A549 (cell line): ENCODE results near the gene SLC35E1. TPM values are rescaled to one million over a fixed set of nuclear protein-coding genes. Genes with fewer than 3 reads are reported as not detected.
A peak's percentile ranks its signal among the peaks of the same experiment; 100 is the strongest.

Source experiments
- ATAC-seq, 2 experiments: fragments of 200-7000 bp in 1 of 2; fragments of >200 bp in 1 of 2; cut with Nextera tagmentation in 1 of 2; cut with Tn5 transposase in 1 of 2; 3 replicates each; pipeline versions ENCODE4 v1.8.0 to v1.9.1; 2018 to 2020; ENCODE audit warnings: mild to moderate bottlenecking in 1 of 2, moderate library complexity in 1 of 2
- CTCF ChIA-PET: fragments of 300-600 bp; sonication (Branson Sonifier 250); formaldehyde crosslinking; extraction: SDS; loops from one replicate; lab custom pipeline; 2021; ENCODE audit warnings: antibody characterized with exemption, inconsistent platforms; lab: Yijun Ruan, JAX
- POLR2A ChIA-PET: fragments of 350-600 bp; formaldehyde crosslinking; extraction: SDS; loops from one replicate; lab custom pipeline; 2021; ENCODE audit warnings: antibody characterized with exemption, inconsistent platforms; lab: Yijun Ruan, JAX
- DNase-seq, 2 experiments: peaks; one replicate each; pipeline versions ENCODE4 v3.0.0 to v3.0.0-alpha.2; 2011 to 2016; ENCODE audit warnings: low read depth in 1 of 2, low spot score in 1 of 2
- FAIRE-seq: peaks from 2 replicates; lab custom pipeline; 2011; peaks lifted over from hg19 to GRCh38; lab: Jason Lieb, UNC
- H3K27ac ChIP-seq, 2 experiments: fragments of >200 bp; sonication (Bioruptor Twin); formaldehyde crosslinking; 3 replicates each; pipeline ENCODE4 v1.5.1; 2016 to 2017
- H3K4me1 ChIP-seq: fragments of >200 bp; sonication (Bioruptor Twin); formaldehyde crosslinking; 3 replicates; pipeline ENCODE4 v1.6.1; 2016
- H3K4me2 ChIP-seq: fragments of >200 bp; sonication (Bioruptor Twin); formaldehyde crosslinking; 3 replicates; pipeline ENCODE4 v1.6.1; 2016
- H3K4me3 ChIP-seq: fragments of >200 bp; sonication (Bioruptor Twin); formaldehyde crosslinking; 3 replicates; pipeline ENCODE4 v1.5.1; 2016
- H3K9me3 ChIP-seq: fragments of >200 bp; sonication (Bioruptor Twin); formaldehyde crosslinking; 3 replicates; pipeline ENCODE4 v1.6.1; 2016
- BHLHE40 ChIP-seq: IDR thresholded peaks from 2 replicates; pipeline ENCODE4 v1.6.1; 2012; ENCODE audit warnings: low read depth, low read length, inconsistent platforms
- EHF ChIP-seq: fragments of 250-450 bp; sonication (Bioruptor Pico); IDR thresholded peaks from 2 replicates; pipeline ENCODE4 v1.5.0; 2020; ENCODE audit warnings: mild to moderate bottlenecking
- EP300 ChIP-seq, 2 experiments: fragments of >200 bp; sonication (Bioruptor Twin); formaldehyde crosslinking; IDR thresholded peaks; 2 replicates in 1 of 2; 3 replicates in 1 of 2; pipeline ENCODE4 v1.6.1; 2016 to 2017
- GATA3 ChIP-seq: IDR thresholded peaks from 2 replicates; pipeline ENCODE4 v1.6.1; 2012; ENCODE audit warnings: borderline replicate concordance
- HOXB13 ChIP-seq: fragments of 250-450 bp; sonication (Bioruptor Pico); IDR thresholded peaks from 2 replicates; pipeline ENCODE4 v1.5.0; 2020; ENCODE audit warnings: low read depth, mild to moderate bottlenecking, moderate library complexity
- JUNB ChIP-seq: fragments of >200 bp; sonication (Bioruptor Twin); formaldehyde crosslinking; IDR thresholded peaks from 2 replicates; pipeline ENCODE4 v1.6.1; 2016
- KDM1A ChIP-seq: fragments of 200-600 bp; sonication (generic); IDR thresholded peaks from 2 replicates; pipeline ENCODE4 v1.6.1; 2016; ENCODE audit warnings: low read depth, mild to moderate bottlenecking
- MAZ ChIP-seq: fragments of 150-350 bp; IDR thresholded peaks from 2 replicates; pipeline ENCODE4 v1.6.1; 2014; ENCODE audit warnings: antibody characterized with exemption, low read depth, low read length, borderline replicate concordance
- MYC ChIP-seq: IDR thresholded peaks from 2 replicates; pipeline ENCODE4 v1.6.1; 2012; ENCODE audit warnings: mild to moderate bottlenecking, inconsistent platforms, low read length, improper control_type of control experiment, borderline replicate concordance
- POLR2AphosphoS2 ChIP-seq: conservative IDR thresholded peaks from 2 replicates; pipeline ENCODE4 v1.6.1; 2012; ENCODE audit warnings: low read length, improper control_type of control experiment, inconsistent platforms
- RARB ChIP-seq: fragments of 250-450 bp; sonication (Bioruptor Pico); IDR thresholded peaks from 2 replicates; pipeline ENCODE4 v1.8.0; 2021; ENCODE audit warnings: mild to moderate bottlenecking, moderate library complexity
- RFX5 ChIP-seq: fragments of 450-650 bp; IDR thresholded peaks from 2 replicates; pipeline ENCODE4 v1.7.1; 2014; ENCODE audit warnings: antibody characterized with exemption, mild to moderate bottlenecking, moderate library complexity
- SMC3 ChIP-seq: fragments of >200 bp; sonication (Bioruptor Twin); formaldehyde crosslinking; IDR thresholded peaks from 3 replicates; pipeline ENCODE4 v1.6.1; 2018; ENCODE audit warnings: inconsistent platforms
- SREBF2 ChIP-seq: fragments of 450-650 bp; IDR thresholded peaks from 2 replicates; pipeline ENCODE4 v1.6.1; 2014; ENCODE audit warnings: mild to moderate bottlenecking, moderate library complexity
- TP53 ChIP-seq: fragments of 250-450 bp; sonication (Bioruptor Pico); IDR thresholded peaks from 2 replicates; pipeline ENCODE4 v1.5.0; 2021; ENCODE audit warnings: mild to moderate bottlenecking, moderate library complexity
- ZC3H11A ChIP-seq: fragments of 450-650 bp; IDR thresholded peaks from 2 replicates; pipeline ENCODE4 v1.6.1; 2014; ENCODE audit warnings: antibody characterized with exemption, mild to moderate bottlenecking
- WGBS: methylation state at CpG from one replicate; pipeline ENCODE4 v1.1.6; 2017; ENCODE audit errors: missing lambda C conversion rate; 5-methylcytosine and 5-hydroxymethylcytosine counted together
- polyA plus RNA-seq, 4 experiments: library from polyadenylated mRNA; depleted of rRNA in 3 of 4; stranded (reverse); fragments of >200 nt; fragmentation: RNase III in 1 of 4; extraction: RNeasy Plus Mini Kit Qiagen cat#74134 plus additional on column Dnase treatment in 1 of 4; gene quantifications; 2 replicates in 3 of 4; 3 replicates in 1 of 4; pipeline ENCODE4 v1.2.3, GENCODE V29; 2011 to 2017
- TF ChIP-seq, protein P1 (sequence below): IDR thresholded peaks from 2 replicates; pipeline ENCODE4 v1.6.1; 2012
- TF ChIP-seq, protein P2 (sequence below): fragments of 200-600 bp; sonication (generic); IDR thresholded peaks from 2 replicates; pipeline ENCODE4 v1.6.1; 2016; ENCODE audit warnings: antibody characterized with exemption, mild to moderate bottlenecking, moderate library complexity
- TF ChIP-seq, protein P3 (sequence below): fragments of 250-450 bp; sonication (Bioruptor Pico); IDR thresholded peaks from 2 replicates; pipeline ENCODE4 v1.5.0; 2021; ENCODE audit warnings: mild to moderate bottlenecking, moderate library complexity, borderline replicate concordance
- TF ChIP-seq, protein P4 (sequence below): fragments of >200 bp; sonication (Bioruptor Twin); formaldehyde crosslinking; IDR thresholded peaks from 3 replicates; pipeline ENCODE4 v1.6.1; 2016
- TF ChIP-seq, protein P5 (sequence below): fragments of 250-450 bp; sonication (Bioruptor Pico); IDR thresholded peaks from 2 replicates; pipeline ENCODE4 v1.5.0; 2020; ENCODE audit warnings: low read depth, mild to moderate bottlenecking, moderate library complexity
- TF ChIP-seq, protein P6 (sequence below): fragments of >200 bp; sonication (Bioruptor Twin); formaldehyde crosslinking; IDR thresholded peaks from 2 replicates; pipeline ENCODE4 v1.6.1; 2016
- TF ChIP-seq, protein P7 (sequence below): IDR thresholded peaks from 2 replicates; pipeline ENCODE4 v1.6.1; 2012

The SLC35E1 gene
- polyA plus RNA-seq, 2 of the 4 experiments (the other 2 are of a cell fraction), result 17.2 to 25.1 TPM

DNA sequence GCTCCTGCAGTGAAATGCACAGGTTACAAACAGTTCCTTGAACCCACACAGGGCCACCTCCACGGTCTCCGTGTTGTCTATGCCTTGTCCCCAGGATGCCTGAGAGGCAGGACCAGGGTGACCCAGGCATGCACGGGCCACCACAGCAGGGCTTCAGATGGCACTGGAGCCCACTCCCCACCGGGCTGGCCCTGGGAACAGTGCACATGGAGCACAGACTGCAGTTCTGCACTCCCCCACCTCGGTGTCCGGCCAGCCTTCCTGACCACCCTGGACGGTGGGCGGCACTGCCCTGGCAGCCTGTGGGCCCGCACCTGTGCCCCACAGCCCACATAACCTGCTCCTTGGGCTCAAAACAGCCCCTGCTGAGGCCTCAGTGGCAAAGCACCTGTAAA is 14.3 kb upstream of the SLC35E1 start:
- CTCF ChIA-PET, result no interaction called here
- DNase-seq, result no peak
- WGBS, result 100% methylated on average over 5 of the region's 9 CpGs
- no peak overlapping the region for H3K4me2 ChIP-seq
- TF ChIP-seq RARB (CRISPR knock-in tag) (no peak), POLR2AphosphoS2 (no peak), SREBF2 (no peak), MYC (no peak)
- TF ChIP-seq, protein P1, sequence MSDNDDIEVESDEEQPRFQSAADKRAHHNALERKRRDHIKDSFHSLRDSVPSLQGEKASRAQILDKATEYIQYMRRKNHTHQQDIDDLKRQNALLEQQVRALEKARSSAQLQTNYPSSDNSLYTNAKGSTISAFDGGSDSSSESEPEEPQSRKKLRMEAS, result no peak
- TF ChIP-seq, all 56 proteins: peak for 0
- POLR2A ChIA-PET, result no interaction called here
- ATAC-seq (no peak), FAIRE-seq (no peak)
- Histone ChIP-seq H3K27ac (no peak overlapping the region), H3K4me3 (no peak overlapping the region), H3K9me3 (no peaks in the 10 kb centered on the region), H3K4me1 (peaks cover 40% of the 10 kb centered on the region)

DNA sequence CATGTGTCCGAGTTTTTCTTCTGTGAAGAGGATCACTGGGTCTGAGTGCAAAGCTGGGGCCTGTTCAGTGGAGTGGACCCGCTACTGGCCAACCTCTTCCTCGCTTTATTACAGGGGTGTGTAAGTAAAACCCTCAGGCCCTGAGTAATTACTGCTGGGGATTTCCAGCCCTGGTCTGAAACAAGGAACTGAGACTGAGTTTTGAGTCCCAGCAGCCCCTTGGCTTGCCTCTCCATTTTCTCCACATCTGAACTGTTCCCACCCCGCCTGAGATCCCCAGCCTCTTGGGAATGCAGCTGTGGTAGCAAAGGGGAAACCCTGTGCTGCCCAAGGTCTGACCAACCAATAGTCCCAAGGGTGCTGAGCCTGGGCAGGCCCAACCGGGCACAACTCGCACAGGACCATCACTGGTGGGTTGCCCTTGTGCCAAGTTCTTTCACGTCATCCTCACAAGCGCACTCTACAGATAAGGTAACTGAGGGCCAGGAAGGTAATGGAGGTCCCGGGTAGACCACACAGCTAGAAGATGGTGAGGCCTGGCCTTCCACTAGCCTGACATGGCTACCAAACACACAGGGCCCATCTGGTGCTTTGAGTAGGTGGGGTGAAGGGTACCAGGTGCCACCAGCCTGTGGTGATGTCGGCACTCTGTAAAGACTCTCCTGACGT is 13.7 kb upstream of the SLC35E1 start:
- H3K4me2 ChIP-seq, result no peak overlapping the region
- H3K27ac ChIP-seq, result 0 out of 6 replicates have a peak overlapping the region, but pooled peaks of 1 of the 2 experiments have one; percentile 16
- ChIA-PET CTCF (no interaction called here), POLR2A (no interaction called here)
- no peaks in the 10 kb centered on the region for H3K9me3 ChIP-seq
- ATAC-seq (no peak), FAIRE-seq (no peak), DNase-seq (no peak)
- WGBS, result 90% methylated on average over 11 of the region's 11 CpGs
- peaks cover 40% of the 10 kb centered on the region for H3K4me1 ChIP-seq
- no peak overlapping the region for H3K4me3 ChIP-seq
- TF ChIP-seq BHLHE40 (no peak), RFX5 (no peak), HOXB13 (CRISPR knock-in tag) (no peak), POLR2AphosphoS2 (no peak), KDM1A (no peak), JUNB (no peak), TP53 (CRISPR knock-in tag) (no peak), GATA3 (no peak), RARB (CRISPR knock-in tag) (no peak), EP300 (IDR thresholded peaks at IDR 0.05) (no peak), ZC3H11A (no peak), MAZ (no peak), SMC3 (no peak), EHF (CRISPR knock-in tag) (no peak)
- TF ChIP-seq, protein P2, sequence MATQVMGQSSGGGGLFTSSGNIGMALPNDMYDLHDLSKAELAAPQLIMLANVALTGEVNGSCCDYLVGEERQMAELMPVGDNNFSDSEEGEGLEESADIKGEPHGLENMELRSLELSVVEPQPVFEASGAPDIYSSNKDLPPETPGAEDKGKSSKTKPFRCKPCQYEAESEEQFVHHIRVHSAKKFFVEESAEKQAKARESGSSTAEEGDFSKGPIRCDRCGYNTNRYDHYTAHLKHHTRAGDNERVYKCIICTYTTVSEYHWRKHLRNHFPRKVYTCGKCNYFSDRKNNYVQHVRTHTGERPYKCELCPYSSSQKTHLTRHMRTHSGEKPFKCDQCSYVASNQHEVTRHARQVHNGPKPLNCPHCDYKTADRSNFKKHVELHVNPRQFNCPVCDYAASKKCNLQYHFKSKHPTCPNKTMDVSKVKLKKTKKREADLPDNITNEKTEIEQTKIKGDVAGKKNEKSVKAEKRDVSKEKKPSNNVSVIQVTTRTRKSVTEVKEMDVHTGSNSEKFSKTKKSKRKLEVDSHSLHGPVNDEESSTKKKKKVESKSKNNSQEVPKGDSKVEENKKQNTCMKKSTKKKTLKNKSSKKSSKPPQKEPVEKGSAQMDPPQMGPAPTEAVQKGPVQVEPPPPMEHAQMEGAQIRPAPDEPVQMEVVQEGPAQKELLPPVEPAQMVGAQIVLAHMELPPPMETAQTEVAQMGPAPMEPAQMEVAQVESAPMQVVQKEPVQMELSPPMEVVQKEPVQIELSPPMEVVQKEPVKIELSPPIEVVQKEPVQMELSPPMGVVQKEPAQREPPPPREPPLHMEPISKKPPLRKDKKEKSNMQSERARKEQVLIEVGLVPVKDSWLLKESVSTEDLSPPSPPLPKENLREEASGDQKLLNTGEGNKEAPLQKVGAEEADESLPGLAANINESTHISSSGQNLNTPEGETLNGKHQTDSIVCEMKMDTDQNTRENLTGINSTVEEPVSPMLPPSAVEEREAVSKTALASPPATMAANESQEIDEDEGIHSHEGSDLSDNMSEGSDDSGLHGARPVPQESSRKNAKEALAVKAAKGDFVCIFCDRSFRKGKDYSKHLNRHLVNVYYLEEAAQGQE, result no peak
- TF ChIP-seq, protein P3, sequence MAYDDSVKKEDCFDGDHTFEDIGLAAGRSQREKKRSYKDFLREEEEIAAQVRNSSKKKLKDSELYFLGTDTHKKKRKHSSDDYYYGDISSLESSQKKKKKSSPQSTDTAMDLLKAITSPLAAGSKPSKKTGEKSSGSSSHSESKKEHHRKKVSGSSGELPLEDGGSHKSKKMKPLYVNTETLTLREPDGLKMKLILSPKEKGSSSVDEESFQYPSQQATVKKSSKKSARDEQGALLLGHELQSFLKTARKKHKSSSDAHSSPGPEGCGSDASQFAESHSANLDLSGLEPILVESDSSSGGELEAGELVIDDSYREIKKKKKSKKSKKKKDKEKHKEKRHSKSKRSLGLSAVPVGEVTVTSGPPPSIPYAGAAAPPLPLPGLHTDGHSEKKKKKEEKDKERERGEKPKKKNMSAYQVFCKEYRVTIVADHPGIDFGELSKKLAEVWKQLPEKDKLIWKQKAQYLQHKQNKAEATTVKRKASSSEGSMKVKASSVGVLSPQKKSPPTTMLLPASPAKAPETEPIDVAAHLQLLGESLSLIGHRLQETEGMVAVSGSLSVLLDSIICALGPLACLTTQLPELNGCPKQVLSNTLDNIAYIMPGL (CRISPR knock-in tag), result no peak
- TF ChIP-seq, protein P4, sequence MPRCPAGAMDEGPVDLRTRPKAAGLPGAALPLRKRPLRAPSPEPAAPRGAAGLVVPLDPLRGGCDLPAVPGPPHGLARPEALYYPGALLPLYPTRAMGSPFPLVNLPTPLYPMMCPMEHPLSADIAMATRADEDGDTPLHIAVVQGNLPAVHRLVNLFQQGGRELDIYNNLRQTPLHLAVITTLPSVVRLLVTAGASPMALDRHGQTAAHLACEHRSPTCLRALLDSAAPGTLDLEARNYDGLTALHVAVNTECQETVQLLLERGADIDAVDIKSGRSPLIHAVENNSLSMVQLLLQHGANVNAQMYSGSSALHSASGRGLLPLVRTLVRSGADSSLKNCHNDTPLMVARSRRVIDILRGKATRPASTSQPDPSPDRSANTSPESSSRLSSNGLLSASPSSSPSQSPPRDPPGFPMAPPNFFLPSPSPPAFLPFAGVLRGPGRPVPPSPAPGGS, result no peak
- TF ChIP-seq, protein P5, sequence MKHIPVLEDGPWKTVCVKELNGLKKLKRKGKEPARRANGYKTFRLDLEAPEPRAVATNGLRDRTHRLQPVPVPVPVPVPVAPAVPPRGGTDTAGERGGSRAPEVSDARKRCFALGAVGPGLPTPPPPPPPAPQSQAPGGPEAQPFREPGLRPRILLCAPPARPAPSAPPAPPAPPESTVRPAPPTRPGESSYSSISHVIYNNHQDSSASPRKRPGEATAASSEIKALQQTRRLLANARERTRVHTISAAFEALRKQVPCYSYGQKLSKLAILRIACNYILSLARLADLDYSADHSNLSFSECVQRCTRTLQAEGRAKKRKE, result no peak
- TF ChIP-seq, protein P6, sequence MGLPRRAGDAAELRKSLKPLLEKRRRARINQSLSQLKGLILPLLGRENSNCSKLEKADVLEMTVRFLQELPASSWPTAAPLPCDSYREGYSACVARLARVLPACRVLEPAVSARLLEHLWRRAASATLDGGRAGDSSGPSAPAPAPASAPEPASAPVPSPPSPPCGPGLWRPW, result no peak
- TF ChIP-seq, protein P7, sequence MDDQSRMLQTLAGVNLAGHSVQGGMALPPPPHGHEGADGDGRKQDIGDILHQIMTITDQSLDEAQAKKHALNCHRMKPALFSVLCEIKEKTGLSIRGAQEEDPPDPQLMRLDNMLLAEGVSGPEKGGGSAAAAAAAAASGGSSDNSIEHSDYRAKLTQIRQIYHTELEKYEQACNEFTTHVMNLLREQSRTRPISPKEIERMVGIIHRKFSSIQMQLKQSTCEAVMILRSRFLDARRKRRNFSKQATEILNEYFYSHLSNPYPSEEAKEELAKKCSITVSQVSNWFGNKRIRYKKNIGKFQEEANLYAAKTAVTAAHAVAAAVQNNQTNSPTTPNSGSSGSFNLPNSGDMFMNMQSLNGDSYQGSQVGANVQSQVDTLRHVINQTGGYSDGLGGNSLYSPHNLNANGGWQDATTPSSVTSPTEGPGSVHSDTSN, result no peak
